Measurements from ENCODE around the gene ERN2.

DNA sequence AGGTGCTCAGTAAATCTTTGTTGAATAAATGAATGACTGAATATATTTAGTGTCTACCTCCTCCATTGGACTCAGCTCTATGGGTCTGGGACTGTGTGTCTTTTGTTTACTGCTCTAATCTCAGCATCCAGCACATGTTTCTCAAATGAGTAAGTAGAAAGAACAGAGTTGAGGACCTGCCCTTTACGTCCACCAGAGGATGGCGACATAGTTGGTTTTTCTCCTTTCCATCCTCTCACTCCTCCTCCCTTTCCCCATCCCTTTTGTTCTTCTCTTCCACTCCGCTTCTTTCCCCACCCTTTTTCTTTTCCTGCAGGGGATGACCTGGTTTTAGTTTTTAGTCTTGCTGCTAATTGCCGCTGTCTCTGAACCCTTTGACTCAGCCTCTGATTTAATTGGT is 29.7 kb upstream of the ERN2 start:
- TF ChIP-seq GATA2 (IDR thresholded peaks at IDR 0.05; ENCODE audit: low read depth, low read length) = no peak
- no peak for TF ChIP-seq GATA3 (IDR thresholded peaks at IDR 0.05; ENCODE audit: low read depth, low read length)

Data from SH-SY5Y (cell line).